ENCODE data around the gene RIPOR1. TPM values are rescaled to one million over a fixed set of nuclear protein-coding genes. Genes with fewer than 3 reads are reported as not detected.

The RIPOR1 gene
- total and polyA plus RNA-seq, 2 experiments from 2014 or later = 29.5 to 35.7 TPM

DNA sequence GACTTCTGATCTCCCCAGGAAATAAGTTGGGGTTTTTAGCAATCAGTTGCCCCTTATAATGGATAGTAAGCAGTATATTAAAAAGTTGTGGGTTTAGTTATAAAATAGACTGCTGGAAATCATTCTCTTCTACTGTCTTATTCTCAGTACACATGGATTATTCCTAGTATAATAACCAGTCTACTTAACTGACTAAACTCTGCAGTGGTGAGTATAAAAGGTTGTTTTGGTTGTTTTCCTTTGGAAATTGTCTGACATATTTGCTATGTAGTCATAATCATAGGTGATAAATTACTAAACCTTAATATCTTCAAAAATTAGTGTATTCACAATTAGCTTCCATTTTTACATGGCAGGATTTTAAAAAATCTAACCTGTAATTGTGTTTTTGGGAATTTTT, 65.1 kb downstream of the RIPOR1 start:
- no peak for DNase-seq (ENCODE audit: low read depth in 1 of 2, low spot score in 1 of 2)
- H3K27me3 ChIP-seq = no peaks in the 10 kb centered on the region
- TF ChIP-seq, protein P1, sequence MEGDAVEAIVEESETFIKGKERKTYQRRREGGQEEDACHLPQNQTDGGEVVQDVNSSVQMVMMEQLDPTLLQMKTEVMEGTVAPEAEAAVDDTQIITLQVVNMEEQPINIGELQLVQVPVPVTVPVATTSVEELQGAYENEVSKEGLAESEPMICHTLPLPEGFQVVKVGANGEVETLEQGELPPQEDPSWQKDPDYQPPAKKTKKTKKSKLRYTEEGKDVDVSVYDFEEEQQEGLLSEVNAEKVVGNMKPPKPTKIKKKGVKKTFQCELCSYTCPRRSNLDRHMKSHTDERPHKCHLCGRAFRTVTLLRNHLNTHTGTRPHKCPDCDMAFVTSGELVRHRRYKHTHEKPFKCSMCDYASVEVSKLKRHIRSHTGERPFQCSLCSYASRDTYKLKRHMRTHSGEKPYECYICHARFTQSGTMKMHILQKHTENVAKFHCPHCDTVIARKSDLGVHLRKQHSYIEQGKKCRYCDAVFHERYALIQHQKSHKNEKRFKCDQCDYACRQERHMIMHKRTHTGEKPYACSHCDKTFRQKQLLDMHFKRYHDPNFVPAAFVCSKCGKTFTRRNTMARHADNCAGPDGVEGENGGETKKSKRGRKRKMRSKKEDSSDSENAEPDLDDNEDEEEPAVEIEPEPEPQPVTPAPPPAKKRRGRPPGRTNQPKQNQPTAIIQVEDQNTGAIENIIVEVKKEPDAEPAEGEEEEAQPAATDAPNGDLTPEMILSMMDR (IDR thresholded peaks at IDR 0.05; ENCODE audit: low read depth, low read length) = no peak
- no peaks in the 10 kb centered on the region for H3K36me3 ChIP-seq
- H3K9me3 ChIP-seq (ENCODE audit: low read depth) = no peaks in the 10 kb centered on the region
- H3K27ac ChIP-seq = no peak overlapping the region
- peaks cover 10% of the 10 kb centered on the region for H3K4me1 ChIP-seq (ENCODE audit: low read depth)
- H3K4me3 ChIP-seq = no peak overlapping the region

DNA sequence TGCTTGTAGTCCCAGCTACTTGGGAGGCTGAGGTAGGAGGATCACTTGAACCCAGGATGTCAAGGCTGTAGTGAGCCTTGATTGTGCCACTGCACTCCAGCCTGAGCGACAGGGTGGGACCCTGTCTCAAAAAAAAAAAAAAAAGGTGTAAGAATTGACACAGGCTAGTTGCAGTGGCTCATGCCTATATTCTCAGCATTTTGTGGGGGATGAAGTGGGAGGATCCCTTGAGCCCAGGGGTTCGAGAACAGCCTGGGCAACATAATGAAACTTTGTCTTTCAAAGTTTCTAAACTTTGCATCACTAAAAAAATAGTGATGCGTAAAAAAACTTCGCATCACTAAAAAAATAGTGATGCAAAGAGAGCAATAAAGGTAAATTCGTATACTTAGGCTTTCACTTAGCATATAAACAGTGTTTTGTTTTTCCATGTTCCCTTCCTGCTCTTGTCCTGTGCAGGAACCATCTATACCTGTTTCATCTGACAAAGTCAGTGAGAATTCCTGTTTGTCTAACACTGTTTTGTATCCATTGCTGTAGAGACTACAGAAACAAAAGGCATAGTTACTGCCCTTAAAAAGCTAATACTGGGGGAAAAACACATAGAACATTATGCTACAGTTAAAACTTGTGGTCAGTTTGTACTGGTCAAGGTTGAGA, 65.8 kb downstream of the RIPOR1 start:
- peaks cover 10% of the 10 kb centered on the region for H3K4me1 ChIP-seq (ENCODE audit: low read depth)

DNA sequence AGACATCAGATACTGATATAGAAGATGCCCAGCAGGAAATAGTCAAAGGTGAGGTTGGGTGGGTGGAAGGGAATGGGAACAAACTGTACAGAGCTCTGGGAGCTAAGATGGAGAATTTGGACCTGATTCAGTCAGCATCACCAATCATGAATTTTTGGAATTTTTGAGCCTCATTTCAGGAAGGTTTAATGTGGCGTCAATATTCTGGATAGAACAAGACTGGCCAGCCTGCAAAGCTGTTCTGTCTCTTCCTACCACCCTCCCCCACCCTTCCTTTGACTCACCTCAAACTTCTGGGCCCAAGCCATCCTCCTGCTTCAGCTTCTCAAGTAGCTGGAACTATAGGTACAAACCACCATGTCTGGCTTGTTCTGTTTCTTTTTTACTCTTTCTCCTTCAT, 66.3 kb downstream of the RIPOR1 start:
- no peak overlapping the region for H3K4me3 ChIP-seq
- no peaks in the 10 kb centered on the region for H3K9me3 ChIP-seq (ENCODE audit: low read depth)
- H3K27me3 ChIP-seq = no peaks in the 10 kb centered on the region
- H3K27ac ChIP-seq = no peak overlapping the region
- DNase-seq (ENCODE audit: low read depth in 1 of 2, low spot score in 1 of 2) = peak in 1 of 2 donors; percentile 79
- H3K36me3 ChIP-seq = no peaks in the 10 kb centered on the region
- peaks cover 10% of the 10 kb centered on the region for H3K4me1 ChIP-seq (ENCODE audit: low read depth)
- TF ChIP-seq, protein P1 (IDR thresholded peaks at IDR 0.05; ENCODE audit: low read depth, low read length) = no peak

More for the DNA sequence above, 65.8 kb downstream of the RIPOR1 start:
- H3K4me3 ChIP-seq = no peak overlapping the region
- no peaks in the 10 kb centered on the region for H3K27me3 ChIP-seq
- H3K9me3 ChIP-seq (ENCODE audit: low read depth) = no peaks in the 10 kb centered on the region
- H3K36me3 ChIP-seq = no peaks in the 10 kb centered on the region
- no peak overlapping the region for H3K27ac ChIP-seq
- no peak for DNase-seq (ENCODE audit: low read depth in 1 of 2, low spot score in 1 of 2)
- TF ChIP-seq, protein P1 (IDR thresholded peaks at IDR 0.05; ENCODE audit: low read depth, low read length) = no peak

Other genes starting within 250 kb of the RIPOR1 start
- 3.6 and 6.8 TPM in 2 replicates for gene PLEKHG4, start 249.3 kb upstream of the RIPOR1 start, total RNA-seq
- 1.0 and 5.2 TPM in 2 replicates for gene PLEKHG4, start 249.3 kb upstream of the RIPOR1 start, polyA plus RNA-seq
- gene KCTD19, start 202.1 kb upstream of the RIPOR1 start, total RNA-seq = 0.21 and 1.9 TPM in 2 replicates
- gene KCTD19, start 202.1 kb upstream of the RIPOR1 start, polyA plus RNA-seq = 1.6 TPM in 1 of 2 replicates, not detected in the other
- gene LRRC36, start 202.0 kb upstream of the RIPOR1 start, total RNA-seq = 0.11 and 0.45 TPM in 2 replicates
- gene LRRC36, start 202.0 kb upstream of the RIPOR1 start, polyA plus RNA-seq = 0.75 TPM in 1 of 2 replicates, not detected in the other
- 2.5 and 4.6 TPM in 2 replicates for gene TPPP3, start 135.3 kb upstream of the RIPOR1 start, total RNA-seq
- gene TPPP3, start 135.3 kb upstream of the RIPOR1 start, polyA plus RNA-seq = 6.2 and 7.2 TPM in 2 replicates
- 17.4 and 18.7 TPM in 2 replicates for gene ZDHHC1, start 112.4 kb upstream of the RIPOR1 start, total RNA-seq
- 19.1 and 22.4 TPM in 2 replicates for gene ZDHHC1, start 112.4 kb upstream of the RIPOR1 start, polyA plus RNA-seq
- 0.28 and 0.36 TPM in 2 replicates for gene HSD11B2, start 97.7 kb upstream of the RIPOR1 start, total RNA-seq
- gene HSD11B2, start 97.7 kb upstream of the RIPOR1 start, polyA plus RNA-seq = 0.26 and 0.84 TPM in 2 replicates
- 74.5 and 140 TPM in 2 replicates for gene ATP6V0D1, start 47.7 kb upstream of the RIPOR1 start, total RNA-seq
- gene ATP6V0D1, start 47.7 kb upstream of the RIPOR1 start, polyA plus RNA-seq = 139 and 203 TPM in 2 replicates
- gene AGRP, start 45.3 kb upstream of the RIPOR1 start, total RNA-seq = not detected in 2 replicates
- 0.71 TPM in 1 of 2 replicates, not detected in the other for gene AGRP, start 45.3 kb upstream of the RIPOR1 start, polyA plus RNA-seq
- 25.2 and 33.9 TPM in 2 replicates for gene CTCF, start 33.7 kb downstream of the RIPOR1 start, total RNA-seq
- 37.6 and 38.0 TPM in 2 replicates for gene CTCF, start 33.7 kb downstream of the RIPOR1 start, polyA plus RNA-seq
- 0.78 and 1.6 TPM in 2 replicates for gene CARMIL2, start 116.3 kb downstream of the RIPOR1 start, total RNA-seq
- 2.3 and 2.4 TPM in 2 replicates for gene CARMIL2, start 116.3 kb downstream of the RIPOR1 start, polyA plus RNA-seq
- 17.2 and 25.5 TPM in 2 replicates for gene ACD, start 131.4 kb downstream of the RIPOR1 start, total RNA-seq
- 25.1 and 31.8 TPM in 2 replicates for gene ACD, start 131.4 kb downstream of the RIPOR1 start, polyA plus RNA-seq
- 0.71 and 0.74 TPM in 2 replicates for gene PARD6A, start 132.1 kb downstream of the RIPOR1 start, total RNA-seq
- 0.91 and 1.1 TPM in 2 replicates for gene PARD6A, start 132.1 kb downstream of the RIPOR1 start, polyA plus RNA-seq
- 29.8 and 34.8 TPM in 2 replicates for gene ENKD1, start 137.9 kb downstream of the RIPOR1 start, total RNA-seq
- 23.3 and 23.8 TPM in 2 replicates for gene ENKD1, start 137.9 kb downstream of the RIPOR1 start, polyA plus RNA-seq
- gene C16orf86, start 138.0 kb downstream of the RIPOR1 start, total RNA-seq = 13.0 and 14.9 TPM in 2 replicates
- 1.7 and 5.1 TPM in 2 replicates for gene C16orf86, start 138.0 kb downstream of the RIPOR1 start, polyA plus RNA-seq
- 5.9 and 8.4 TPM in 2 replicates for gene GFOD2, start 190.5 kb downstream of the RIPOR1 start, total RNA-seq
- 2.2 and 5.6 TPM in 2 replicates for gene GFOD2, start 190.5 kb downstream of the RIPOR1 start, polyA plus RNA-seq